ENCODE results near the gene ARHGAP10. TPM values are rescaled to one million over a fixed set of nuclear protein-coding genes. Genes with fewer than 3 reads are reported as not detected.

ARHGAP10 gene
- total RNA-seq, 1 experiment from 2014 or later = 11.7 TPM

DNA sequence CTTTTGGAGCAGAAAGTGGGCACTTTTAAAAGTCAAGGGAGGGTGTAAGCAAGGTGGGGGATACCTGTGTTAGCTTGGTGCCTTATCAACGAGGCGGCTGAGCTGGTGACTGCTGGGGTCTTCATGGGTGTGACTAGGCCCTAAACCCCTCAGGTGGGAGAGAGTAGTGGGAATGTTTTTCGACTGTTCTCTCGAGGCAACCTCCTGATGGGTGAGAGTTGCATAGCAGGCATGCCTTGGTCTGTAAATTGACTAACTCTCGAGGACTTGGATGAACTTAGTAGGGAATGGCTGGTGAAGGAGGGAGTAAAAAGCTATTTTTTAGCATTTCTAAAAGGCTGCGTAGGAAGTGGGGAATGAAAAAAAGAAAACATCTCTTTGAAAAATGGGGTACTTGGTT lies 80.0 kb downstream of the ARHGAP10 start:
- POLR2A ChIA-PET = no interaction called here

DNA sequence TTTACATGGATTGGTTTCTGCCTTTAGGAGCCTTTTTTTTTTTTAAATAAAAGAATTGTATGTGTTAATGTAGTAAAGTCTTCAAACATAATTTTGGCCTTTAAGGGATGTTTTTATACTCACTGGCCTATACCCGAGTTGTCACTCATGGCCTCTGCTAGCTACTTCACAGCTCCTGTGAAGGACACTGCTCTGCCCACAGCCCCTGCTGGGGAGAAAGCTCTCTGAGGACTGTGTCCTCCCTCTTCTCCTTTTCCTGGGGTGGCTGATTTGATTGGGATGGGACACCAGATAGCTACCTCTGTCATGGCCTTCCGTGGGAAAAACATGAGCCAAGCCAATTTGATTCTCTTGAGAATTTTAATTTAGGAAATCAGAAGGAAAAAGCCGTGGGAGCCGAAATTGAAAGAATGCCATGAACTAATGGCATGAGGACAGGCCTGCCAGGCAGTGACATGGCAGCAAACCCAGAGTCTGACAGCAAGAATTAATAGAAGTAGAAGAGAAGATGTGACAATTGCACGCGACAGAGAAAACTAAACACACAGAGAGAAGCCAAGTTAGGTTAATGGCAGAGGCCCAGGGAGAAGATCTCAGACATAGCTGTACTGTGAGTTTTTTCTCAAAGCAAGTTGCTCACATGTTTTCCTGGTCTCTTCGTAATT lies 81.4 kb downstream of the ARHGAP10 start:
- TF ChIP-seq TCF7L2 (IDR thresholded peaks at IDR 0.05; ENCODE audit: low read depth, low read length) = no peak
- no peak for TF ChIP-seq POLR2AphosphoS5 (IDR thresholded peaks at IDR 0.05; ENCODE audit: low read depth, low read length)
- TF ChIP-seq, protein P1, sequence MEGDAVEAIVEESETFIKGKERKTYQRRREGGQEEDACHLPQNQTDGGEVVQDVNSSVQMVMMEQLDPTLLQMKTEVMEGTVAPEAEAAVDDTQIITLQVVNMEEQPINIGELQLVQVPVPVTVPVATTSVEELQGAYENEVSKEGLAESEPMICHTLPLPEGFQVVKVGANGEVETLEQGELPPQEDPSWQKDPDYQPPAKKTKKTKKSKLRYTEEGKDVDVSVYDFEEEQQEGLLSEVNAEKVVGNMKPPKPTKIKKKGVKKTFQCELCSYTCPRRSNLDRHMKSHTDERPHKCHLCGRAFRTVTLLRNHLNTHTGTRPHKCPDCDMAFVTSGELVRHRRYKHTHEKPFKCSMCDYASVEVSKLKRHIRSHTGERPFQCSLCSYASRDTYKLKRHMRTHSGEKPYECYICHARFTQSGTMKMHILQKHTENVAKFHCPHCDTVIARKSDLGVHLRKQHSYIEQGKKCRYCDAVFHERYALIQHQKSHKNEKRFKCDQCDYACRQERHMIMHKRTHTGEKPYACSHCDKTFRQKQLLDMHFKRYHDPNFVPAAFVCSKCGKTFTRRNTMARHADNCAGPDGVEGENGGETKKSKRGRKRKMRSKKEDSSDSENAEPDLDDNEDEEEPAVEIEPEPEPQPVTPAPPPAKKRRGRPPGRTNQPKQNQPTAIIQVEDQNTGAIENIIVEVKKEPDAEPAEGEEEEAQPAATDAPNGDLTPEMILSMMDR (IDR thresholded peaks at IDR 0.05) = no peak
- TF ChIP-seq, protein P2, sequence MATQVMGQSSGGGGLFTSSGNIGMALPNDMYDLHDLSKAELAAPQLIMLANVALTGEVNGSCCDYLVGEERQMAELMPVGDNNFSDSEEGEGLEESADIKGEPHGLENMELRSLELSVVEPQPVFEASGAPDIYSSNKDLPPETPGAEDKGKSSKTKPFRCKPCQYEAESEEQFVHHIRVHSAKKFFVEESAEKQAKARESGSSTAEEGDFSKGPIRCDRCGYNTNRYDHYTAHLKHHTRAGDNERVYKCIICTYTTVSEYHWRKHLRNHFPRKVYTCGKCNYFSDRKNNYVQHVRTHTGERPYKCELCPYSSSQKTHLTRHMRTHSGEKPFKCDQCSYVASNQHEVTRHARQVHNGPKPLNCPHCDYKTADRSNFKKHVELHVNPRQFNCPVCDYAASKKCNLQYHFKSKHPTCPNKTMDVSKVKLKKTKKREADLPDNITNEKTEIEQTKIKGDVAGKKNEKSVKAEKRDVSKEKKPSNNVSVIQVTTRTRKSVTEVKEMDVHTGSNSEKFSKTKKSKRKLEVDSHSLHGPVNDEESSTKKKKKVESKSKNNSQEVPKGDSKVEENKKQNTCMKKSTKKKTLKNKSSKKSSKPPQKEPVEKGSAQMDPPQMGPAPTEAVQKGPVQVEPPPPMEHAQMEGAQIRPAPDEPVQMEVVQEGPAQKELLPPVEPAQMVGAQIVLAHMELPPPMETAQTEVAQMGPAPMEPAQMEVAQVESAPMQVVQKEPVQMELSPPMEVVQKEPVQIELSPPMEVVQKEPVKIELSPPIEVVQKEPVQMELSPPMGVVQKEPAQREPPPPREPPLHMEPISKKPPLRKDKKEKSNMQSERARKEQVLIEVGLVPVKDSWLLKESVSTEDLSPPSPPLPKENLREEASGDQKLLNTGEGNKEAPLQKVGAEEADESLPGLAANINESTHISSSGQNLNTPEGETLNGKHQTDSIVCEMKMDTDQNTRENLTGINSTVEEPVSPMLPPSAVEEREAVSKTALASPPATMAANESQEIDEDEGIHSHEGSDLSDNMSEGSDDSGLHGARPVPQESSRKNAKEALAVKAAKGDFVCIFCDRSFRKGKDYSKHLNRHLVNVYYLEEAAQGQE (IDR thresholded peaks at IDR 0.05; ENCODE audit: insufficient read depth in 1 of 2, low read depth in 2 of 2, low read length in 1 of 2) = no peak
- no peak for TF ChIP-seq SIN3A (IDR thresholded peaks at IDR 0.05; ENCODE audit: borderline replicate concordance, insufficient read depth, low read depth, low read length)
- ATAC-seq (no peak), DNase-seq (ENCODE audit: low read depth, low spot score) (no peak)
- ChIA-PET POLR2A (no interaction called here), CTCF (no interaction called here)
- Histone ChIP-seq H3K27ac (ENCODE audit: low read length) (no peak overlapping the region), H3K4me3 (ENCODE audit: low read depth in 2 of 2, low read length in 2 of 2) (no peak overlapping the region), H3K4me1 (ENCODE audit: control insufficient read depth, insufficient read depth, low read length) (peaks cover 5% of the 10 kb centered on the region; the same call in 1 of the 2 replicates), H3K36me3 (ENCODE audit: control insufficient read depth, insufficient read depth, low read length) (no peaks in the 10 kb centered on the region), H3K9me3 (ENCODE audit: control insufficient read depth, insufficient read depth, low read depth, low read length) (no peaks in the 10 kb centered on the region), H3K27me3 (ENCODE audit: control insufficient read depth, insufficient read depth, low read length) (no peaks in the 10 kb centered on the region)
- BruUV-seq (replicated peaks) = no TSS peak
- intact Hi-C loops (cut with micrococcal nuclease; ENCODE audit: unreplicated experiment) = no loop called here
- in situ Hi-C loops (cut with HindIII; ENCODE audit: low pct_unique_long_range_greater_than_20kb, low sequenced_read_pairs) = no loop called here

More for the DNA sequence above, 80.0 kb downstream of the ARHGAP10 start:
- TF ChIP-seq, protein P2 (IDR thresholded peaks at IDR 0.05; ENCODE audit: insufficient read depth in 1 of 2, low read depth in 2 of 2, low read length in 1 of 2) = no peak
- TF ChIP-seq, protein P1 (IDR thresholded peaks at IDR 0.05) = no peak
- TF ChIP-seq POLR2AphosphoS5 (IDR thresholded peaks at IDR 0.05; ENCODE audit: low read depth, low read length) = no peak
- no peak for TF ChIP-seq SIN3A (IDR thresholded peaks at IDR 0.05; ENCODE audit: borderline replicate concordance, insufficient read depth, low read depth, low read length)
- no peak for TF ChIP-seq TCF7L2 (IDR thresholded peaks at IDR 0.05; ENCODE audit: low read depth, low read length)
- H3K4me1 ChIP-seq (ENCODE audit: control insufficient read depth, insufficient read depth, low read length) = peaks cover 5% of the 10 kb centered on the region; the same call in 1 of the 2 replicates
- intact Hi-C loops (cut with micrococcal nuclease; ENCODE audit: unreplicated experiment) (no loop called here), in situ Hi-C loops (cut with HindIII; ENCODE audit: low pct_unique_long_range_greater_than_20kb, low sequenced_read_pairs) (no loop called here)
- H3K27me3 ChIP-seq (ENCODE audit: control insufficient read depth, insufficient read depth, low read length) = no peaks in the 10 kb centered on the region
- H3K9me3 ChIP-seq (ENCODE audit: control insufficient read depth, insufficient read depth, low read depth, low read length) = no peaks in the 10 kb centered on the region
- H3K36me3 ChIP-seq (ENCODE audit: control insufficient read depth, insufficient read depth, low read length) = no peaks in the 10 kb centered on the region
- H3K27ac ChIP-seq (ENCODE audit: low read length) = no peak overlapping the region
- CTCF ChIA-PET = interaction anchor here (0.5 to 0.6 kb wide), 2 partner anchors 9 to 15 kb away, joined by 3 to 8 read pairs; no protein-coding TSS in a partner anchor
- ATAC-seq = no peak
- BruUV-seq (replicated peaks) = no TSS peak
- DNase-seq (ENCODE audit: low read depth, low spot score) = no peak
- H3K4me3 ChIP-seq (ENCODE audit: low read depth in 2 of 2, low read length in 2 of 2) = no peak overlapping the region

All from Panc1 (cell line).